Mesendoderm (in vitro differentiated cells): ENCODE data around the gene STN1.
"Not testable (repeated sequence)": the region's sequence is repeated elsewhere in the genome, so short reads cannot be mapped to it uniquely, and the experiment has no call there.

Experiments
- DNase-seq: peaks from one replicate; pipeline ENCODE4 v3.0.0; 2013
- H2AK5ac ChIP-seq: 2 replicates; pipeline ENCODE4 v1.6.1; 2013; ENCODE audit warnings: low read length, inconsistent platforms
- H2BK120ac ChIP-seq: 2 replicates; pipeline ENCODE4 v1.6.1; 2013; ENCODE audit warnings: low read depth, mild to moderate bottlenecking, low read length, moderate library complexity, mixed read lengths
- H2BK15ac ChIP-seq: replicated peaks from 2 replicates; pipeline ENCODE4 v1.6.1; 2013; ENCODE audit warnings: low read depth, mild to moderate bottlenecking, moderate library complexity
- H2BK5ac ChIP-seq: 2 replicates; pipeline ENCODE4 v1.6.1; 2013; ENCODE audit warnings: low read length, inconsistent platforms
- H3K18ac ChIP-seq: 2 replicates; pipeline ENCODE4 v1.6.1; 2013; ENCODE audit warnings: mild to moderate bottlenecking, low read length, mixed read lengths
- H3K23ac ChIP-seq: one replicate; pipeline ENCODE4 v1.6.1; 2013; ENCODE audit warnings: low read length
- H3K27ac ChIP-seq: 2 replicates; pipeline ENCODE4 v1.5.1; 2013; ENCODE audit warnings: low read depth, mild to moderate bottlenecking, inconsistent platforms, low read length, moderate library complexity
- H3K27me3 ChIP-seq: 2 replicates; pipeline ENCODE4 v1.6.1; 2013; ENCODE audit warnings: low read length, control low read depth, mild to moderate bottlenecking, inconsistent platforms; ENCODE audit not compliant: insufficient read depth, poor library complexity
- H3K36me3 ChIP-seq: 2 replicates; pipeline ENCODE4 v1.6.1; 2013; ENCODE audit warnings: low read length, inconsistent platforms; ENCODE audit not compliant: control insufficient read depth, insufficient read depth
- H3K4ac ChIP-seq: one replicate; pipeline ENCODE4 v1.6.1; 2013; ENCODE audit warnings: low read depth, mild to moderate bottlenecking, low read length, moderate library complexity
- H3K4me1 ChIP-seq: 2 replicates; pipeline ENCODE4 v1.6.1; 2013; ENCODE audit warnings: low read depth, low read length, inconsistent platforms; ENCODE audit not compliant: control insufficient read depth
- H3K4me2 ChIP-seq: 2 replicates; pipeline ENCODE4 v1.6.1; 2013; ENCODE audit warnings: low read length
- H3K4me3 ChIP-seq: 2 replicates; pipeline ENCODE4 v1.5.1; 2013; ENCODE audit warnings: mild to moderate bottlenecking, low read length
- H3K56ac ChIP-seq: one replicate; pipeline ENCODE4 v1.6.1; 2013; ENCODE audit warnings: low read length
- H3K79me1 ChIP-seq: 2 replicates; pipeline ENCODE4 v1.6.1; 2013; ENCODE audit warnings: low read length, inconsistent platforms
- H3K79me2 ChIP-seq: 2 replicates; pipeline ENCODE4 v1.6.1; 2013; ENCODE audit warnings: mild to moderate bottlenecking, low read length; ENCODE audit not compliant: control insufficient read depth, insufficient read depth
- H3K9ac ChIP-seq: 2 replicates; pipeline ENCODE4 v1.6.1; 2013; ENCODE audit warnings: low read length, inconsistent platforms
- H4K5ac ChIP-seq: one replicate; pipeline ENCODE4 v1.6.1; 2013; ENCODE audit warnings: low read length
- H4K8ac ChIP-seq: one replicate; pipeline ENCODE4 v1.6.1; 2013; ENCODE audit warnings: low read depth, mild to moderate bottlenecking, control low read depth, low read length, moderate library complexity
- WGBS: extraction: QIAGEN DNeasy Blood & Tissue Kit; methylation state at CpG from one replicate; pipeline ENCODE4 v1.1.7; 2013; ENCODE audit warnings: low lambda C conversion rate, missing lambda C conversion rate; ENCODE audit not compliant: insufficient coverage; ENCODE audit errors: extremely low coverage; 5-methylcytosine and 5-hydroxymethylcytosine counted together

STN1 gene

GRCh38 chr10:103849212-103849877, 68.6 kb downstream of the STN1 start:
- Histone ChIP-seq H3K9ac (no peak overlapping the region), H3K36me3 (no peaks in the 10 kb centered on the region), H3K4ac (no peak overlapping the region), H3K27ac (no peak overlapping the region), H3K79me2 (peaks cover 38% of the 10 kb centered on the region), H3K4me1 (peaks cover 20% of the 10 kb centered on the region), H2BK5ac (no peak overlapping the region), H3K4me2 (no peak overlapping the region), H2AK5ac (no peak overlapping the region), H3K27me3 (no peaks in the 10 kb centered on the region), H3K56ac (no peak overlapping the region), H3K23ac (peak overlapping the region; percentile 6), H2BK15ac (no peak overlapping the region), H3K18ac (no peak overlapping the region), H4K8ac (no peak overlapping the region), H3K79me1 (peaks cover 36% of the 10 kb centered on the region), H3K4me3 (no peak overlapping the region), H4K5ac (no peak overlapping the region), H2BK120ac (no peak overlapping the region)
- DNase-seq: no peak
- no CpG with 5 or more reads among the region's 10 CpGs for WGBS

DNA sequence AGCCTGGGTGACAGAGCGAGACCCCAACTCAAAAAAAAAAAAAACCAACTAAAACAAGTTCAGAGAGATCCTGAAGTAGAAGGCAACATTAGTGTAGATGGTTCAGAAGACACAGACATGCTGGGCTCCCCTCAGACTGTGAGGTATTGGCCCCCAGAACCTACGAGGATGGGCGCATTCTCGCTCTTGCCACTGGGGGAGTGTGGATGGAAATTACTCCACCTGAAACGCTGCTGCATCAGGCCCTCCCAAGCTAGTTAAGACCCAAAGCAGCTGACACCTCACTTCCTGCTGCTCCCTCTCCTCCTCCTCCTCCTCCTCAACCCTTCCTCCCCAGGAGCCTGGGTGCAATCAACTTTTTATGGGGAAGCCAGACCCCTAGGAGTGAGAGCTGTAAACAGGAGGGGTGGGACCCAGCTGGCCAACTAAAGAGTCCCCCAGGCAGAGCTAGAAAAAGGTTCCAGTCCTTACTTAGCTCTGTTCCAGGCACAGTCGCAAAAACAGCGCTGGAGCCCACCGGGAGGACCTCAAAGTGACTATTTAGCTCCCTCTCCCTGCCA, 70.0 kb downstream of the STN1 start:
- no peak overlapping the region for H3K4me2 ChIP-seq
- no peak overlapping the region for H3K18ac ChIP-seq
- peaks cover 28% of the 10 kb centered on the region for H3K79me2 ChIP-seq
- peak; percentile 74 for DNase-seq
- H2BK120ac ChIP-seq: no peak overlapping the region
- no peak overlapping the region for H3K9ac ChIP-seq
- H3K27ac ChIP-seq: no peak overlapping the region
- no peaks in the 10 kb centered on the region for H3K27me3 ChIP-seq
- H4K8ac ChIP-seq: no peak overlapping the region
- no peak overlapping the region for H2AK5ac ChIP-seq
- H2BK5ac ChIP-seq: no peak overlapping the region
- no peak overlapping the region for H3K4me3 ChIP-seq
- H3K4ac ChIP-seq: no peak overlapping the region
- no CpG with 5 or more reads among the region's 8 CpGs for WGBS
- H3K79me1 ChIP-seq: peaks cover 35% of the 10 kb centered on the region
- no peak overlapping the region for H3K23ac ChIP-seq
- H3K4me1 ChIP-seq: peaks cover 15% of the 10 kb centered on the region
- H3K36me3 ChIP-seq: no peaks in the 10 kb centered on the region
- no peak overlapping the region for H4K5ac ChIP-seq
- H3K56ac ChIP-seq: peak overlapping the region; percentile 44
- H2BK15ac ChIP-seq: no peak overlapping the region

DNA sequence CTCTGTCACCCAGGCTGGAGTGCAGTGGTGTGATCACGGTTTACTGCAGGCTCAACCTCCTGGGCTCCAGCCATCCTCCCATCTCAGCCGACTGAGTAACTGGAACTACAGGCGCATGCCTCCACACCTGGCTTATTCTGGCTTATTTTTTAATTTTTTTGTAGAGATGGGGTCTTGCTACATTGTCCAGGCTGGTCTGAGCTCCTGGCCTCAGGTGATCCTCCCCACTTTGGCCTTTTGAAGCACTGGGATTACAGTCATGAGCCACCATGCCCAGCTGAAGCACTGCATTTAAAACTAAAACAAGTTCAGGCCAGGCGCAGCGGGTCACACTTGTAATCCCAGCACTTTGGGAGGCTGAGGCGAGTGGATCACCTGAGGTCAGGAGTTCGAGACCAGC, 70.6 kb downstream of the STN1 start:
- Histone ChIP-seq H4K5ac (no peak overlapping the region), H3K4me1 (peaks cover 14% of the 10 kb centered on the region), H3K18ac (no peak overlapping the region), H3K36me3 (no peaks in the 10 kb centered on the region), H2BK15ac (no peak overlapping the region), H3K79me1 (peaks cover 31% of the 10 kb centered on the region), H3K4me3 (no peak overlapping the region), H3K9ac (no peak overlapping the region), H3K79me2 (peaks cover 22% of the 10 kb centered on the region), H2BK5ac (no peak overlapping the region), H3K23ac (no peak overlapping the region), H2BK120ac (no peak overlapping the region), H3K4me2 (no peak overlapping the region), H3K56ac (no peak overlapping the region), H3K4ac (no peak overlapping the region), H4K8ac (no peak overlapping the region), H2AK5ac (no peak overlapping the region), H3K27me3 (no peaks in the 10 kb centered on the region), H3K27ac (no peak overlapping the region)
- no peak for DNase-seq
- WGBS: no CpG with 5 or more reads among the region's 7 CpGs

DNA sequence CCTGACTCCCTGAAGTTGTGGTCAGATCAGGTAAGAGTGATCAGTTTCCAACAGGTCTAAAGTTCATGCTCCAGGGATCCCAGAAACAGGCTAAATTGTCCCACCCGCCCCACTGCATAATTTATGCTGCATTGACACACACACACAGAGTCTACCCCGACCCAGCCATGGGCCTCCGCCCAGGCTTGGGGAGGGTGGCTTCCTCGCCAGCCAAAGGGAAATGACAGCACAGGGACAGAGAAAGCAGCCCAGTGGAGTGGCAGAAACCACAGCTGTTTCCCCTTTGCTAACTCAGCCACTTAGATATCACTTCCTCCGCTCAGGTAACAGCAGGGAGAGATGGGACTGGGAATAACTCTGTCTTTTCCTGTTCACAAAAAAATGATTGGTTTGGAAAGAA, 72.0 kb downstream of the STN1 start:
- no peaks in the 10 kb centered on the region for H3K27me3 ChIP-seq
- peaks cover 25% of the 10 kb centered on the region for H3K79me1 ChIP-seq
- H3K4me3 ChIP-seq: no peak overlapping the region
- H3K23ac ChIP-seq: no peak overlapping the region
- peaks cover 17% of the 10 kb centered on the region for H3K79me2 ChIP-seq
- no peak overlapping the region for H2BK120ac ChIP-seq
- peak overlapping the region; percentile 26 for H2BK5ac ChIP-seq
- no peak overlapping the region for H3K18ac ChIP-seq
- no peak overlapping the region for H3K4me2 ChIP-seq
- H2AK5ac ChIP-seq: peak overlapping the region; percentile 49
- H4K8ac ChIP-seq: no peak overlapping the region
- no peak overlapping the region for H2BK15ac ChIP-seq
- H4K5ac ChIP-seq: no peak overlapping the region
- H3K56ac ChIP-seq: peak overlapping the region; percentile 22
- H3K4ac ChIP-seq: no peak overlapping the region
- WGBS: no CpG with 5 or more reads among the region's 5 CpGs
- H3K36me3 ChIP-seq: no peaks in the 10 kb centered on the region
- no peak for DNase-seq
- H3K4me1 ChIP-seq: peaks cover 20% of the 10 kb centered on the region
- H3K27ac ChIP-seq: no peak overlapping the region
- H3K9ac ChIP-seq: no peak overlapping the region

GRCh38 chr10:103845346-103845745, 72.6 kb downstream of the STN1 start:
- H4K8ac ChIP-seq, H2BK120ac ChIP-seq, H3K9ac ChIP-seq, H2BK5ac ChIP-seq, H3K56ac ChIP-seq, H3K18ac ChIP-seq, H3K4me3 ChIP-seq, H2AK5ac ChIP-seq, H3K27me3 ChIP-seq, H3K4ac ChIP-seq, H4K5ac ChIP-seq, H3K4me2 ChIP-seq, H3K27ac ChIP-seq, H3K23ac ChIP-seq, H2BK15ac ChIP-seq, H3K36me3 ChIP-seq, DNase-seq: not testable (repeated sequence)
- Histone ChIP-seq H3K4me1 (peaks cover 23% of the 10 kb centered on the region), H3K79me2 (peaks cover 13% of the 10 kb centered on the region), H3K79me1 (peaks cover 21% of the 10 kb centered on the region)
- no CpG with 5 or more reads among the region's 3 CpGs for WGBS
